ENCODE results near the gene SBK1. TPM values are rescaled to one million over a fixed set of nuclear protein-coding genes. Genes with fewer than 3 reads are reported as not detected.

Gene SBK1
- total RNA-seq, 1 experiment from 2014 or later: 6.7 TPM

GRCh38 chr16:28285649-28286048 lies 6.7 kb upstream of the SBK1 start:
- Histone ChIP-seq H3K9me3 (no peaks in the 10 kb centered on the region), H3K4me3 (ENCODE audit: low read depth, low read length) (no peak overlapping the region), H3K4me1 (no peaks in the 10 kb centered on the region), H3K27me3 (replicated peaks; ENCODE audit: control insufficient read depth, insufficient read depth, low read length) (no peaks in the 10 kb centered on the region; the same call in 1 of the 2 replicates), H3K36me3 (ENCODE audit: control insufficient read depth, insufficient read depth, low read length) (no peaks in the 10 kb centered on the region)
- CTCF ChIA-PET: no interaction called here
- no peak for DNase-seq
- H3K9me3 Mint-ChIP-seq (ENCODE audit: unreplicated experiment): no peaks in the 10 kb centered on the region
- intact Hi-C loops (cut with micrococcal nuclease; ENCODE audit: unreplicated experiment): no loop called here
- H3K27ac Mint-ChIP-seq (ENCODE audit: unreplicated experiment): no peak overlapping the region
- H3K27me3 Mint-ChIP-seq (ENCODE audit: insufficient read depth, unreplicated experiment): peaks cover 4% of the 10 kb centered on the region
- POLR2A ChIA-PET: no interaction called here
- H3K4me1 Mint-ChIP-seq (ENCODE audit: low read depth, unreplicated experiment): peaks cover 5% of the 10 kb centered on the region
- no TSS peak for BruUV-seq (replicated peaks)
- TF ChIP-seq CTCF (IDR thresholded peaks at IDR 0.05; ENCODE audit: insufficient read depth in 1 of 2, low read depth in 1 of 2, low read length in 1 of 2, severe bottlenecking in 1 of 2, unreplicated experiment in 1 of 2): no peak
- no peak overlapping the region for H3K4me3 Mint-ChIP-seq (ENCODE audit: unreplicated experiment)
- H3K36me3 Mint-ChIP-seq (ENCODE audit: insufficient read depth, unreplicated experiment): no peaks in the 10 kb centered on the region

- no peaks in the 10 kb centered on the region for H3K9me3 ChIP-seq
- Mint-ChIP-seq H3K27ac (ENCODE audit: unreplicated experiment) (no peak overlapping the region), H3K4me3 (ENCODE audit: unreplicated experiment) (no peak overlapping the region), H3K9me3 (ENCODE audit: unreplicated experiment) (no peaks in the 10 kb centered on the region), H3K27me3 (ENCODE audit: insufficient read depth, unreplicated experiment) (peaks cover 4% of the 10 kb centered on the region), H3K4me1 (ENCODE audit: low read depth, unreplicated experiment) (peaks cover 8% of the 10 kb centered on the region), H3K36me3 (ENCODE audit: insufficient read depth, unreplicated experiment) (no peaks in the 10 kb centered on the region)
- ChIA-PET POLR2A (no interaction called here), CTCF (no interaction called here)
- H3K36me3 ChIP-seq (ENCODE audit: control insufficient read depth, insufficient read depth, low read length): no peaks in the 10 kb centered on the region
- no peaks in the 10 kb centered on the region; the same call in 1 of the 2 replicates for H3K27me3 ChIP-seq (replicated peaks; ENCODE audit: control insufficient read depth, insufficient read depth, low read length)
- no peak for DNase-seq
- intact Hi-C loops (cut with micrococcal nuclease; ENCODE audit: unreplicated experiment): no loop called here
- BruUV-seq (replicated peaks): no TSS peak
- no peak for TF ChIP-seq CTCF (IDR thresholded peaks at IDR 0.05; ENCODE audit: insufficient read depth in 1 of 2, low read depth in 1 of 2, low read length in 1 of 2, severe bottlenecking in 1 of 2, unreplicated experiment in 1 of 2)
- H3K4me3 ChIP-seq (ENCODE audit: low read depth, low read length): no peak overlapping the region
- H3K4me1 ChIP-seq: no peaks in the 10 kb centered on the region
These were observed 4.2 kb upstream of the SBK1 start for GRCh38 chr16:28288114-28288513.

GRCh38 chr16:28289048-28289447 lies 3.3 kb upstream of the SBK1 start:
- no peak for DNase-seq
- no peak for TF ChIP-seq CTCF (IDR thresholded peaks at IDR 0.05; ENCODE audit: insufficient read depth in 1 of 2, low read depth in 1 of 2, low read length in 1 of 2, severe bottlenecking in 1 of 2, unreplicated experiment in 1 of 2)
- H3K36me3 Mint-ChIP-seq (ENCODE audit: insufficient read depth, unreplicated experiment): no peaks in the 10 kb centered on the region
- CTCF ChIA-PET: no interaction called here
- POLR2A ChIA-PET: no interaction called here
- no peaks in the 10 kb centered on the region for H3K9me3 Mint-ChIP-seq (ENCODE audit: unreplicated experiment)
- Histone ChIP-seq H3K4me1 (no peaks in the 10 kb centered on the region), H3K36me3 (ENCODE audit: control insufficient read depth, insufficient read depth, low read length) (no peaks in the 10 kb centered on the region), H3K27me3 (replicated peaks; ENCODE audit: control insufficient read depth, insufficient read depth, low read length) (no peaks in the 10 kb centered on the region), H3K4me3 (ENCODE audit: low read depth, low read length) (no peak overlapping the region), H3K9me3 (no peaks in the 10 kb centered on the region)
- no peak overlapping the region for H3K27ac Mint-ChIP-seq (ENCODE audit: unreplicated experiment)
- no peak overlapping the region for H3K4me3 Mint-ChIP-seq (ENCODE audit: unreplicated experiment)
- peaks cover 8% of the 10 kb centered on the region for H3K4me1 Mint-ChIP-seq (ENCODE audit: low read depth, unreplicated experiment)
- peaks cover 4% of the 10 kb centered on the region for H3K27me3 Mint-ChIP-seq (ENCODE audit: insufficient read depth, unreplicated experiment)
- intact Hi-C loops (cut with micrococcal nuclease; ENCODE audit: unreplicated experiment): no loop called here
- no TSS peak for BruUV-seq (replicated peaks)

Measured in Caco-2 (cell line).